ENCODE data around the gene USP36. TPM values are rescaled to one million over a fixed set of nuclear protein-coding genes. Genes with fewer than 3 reads are reported as not detected.

Gene USP36
- total RNA-seq, 2 experiments from 2014 or later = 489 to 494 TPM

DNA sequence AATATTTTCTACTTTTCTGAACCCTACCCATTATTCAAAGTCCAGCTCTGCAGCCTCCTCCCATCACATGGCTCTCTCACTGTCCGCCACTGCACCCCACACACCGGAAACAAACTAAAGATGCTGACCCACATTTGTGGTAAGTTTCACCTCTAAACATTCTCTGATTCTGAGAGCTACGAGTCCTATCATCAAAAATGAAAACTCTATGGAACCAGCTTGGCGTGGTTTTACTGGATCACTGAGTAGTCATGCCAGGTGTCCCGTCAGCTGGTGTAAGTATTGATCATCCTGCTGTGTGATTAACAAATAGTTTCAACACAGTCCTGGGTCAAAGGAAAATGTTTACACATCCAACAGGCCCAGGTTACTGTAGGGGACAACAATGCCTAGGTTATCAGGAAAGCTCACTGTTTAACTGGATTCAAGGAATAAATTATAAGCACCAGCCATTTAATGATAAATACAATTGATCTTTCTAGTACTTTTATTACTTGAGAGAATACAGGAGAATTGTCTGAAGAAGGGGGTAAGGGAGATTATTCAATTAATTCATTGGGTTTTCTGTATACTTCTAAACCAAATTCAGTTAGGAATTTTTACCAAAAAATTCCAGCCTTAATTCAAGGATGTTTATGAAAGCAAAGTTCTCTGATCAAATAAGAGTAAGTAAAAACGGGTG, 92.4 kb downstream of the USP36 start:
- DNase-seq (peak in 3 of 14 experiments; percentile 60 to 72 (median 62)), ATAC-seq (ENCODE audit: poor library complexity) (no peak)
- CTCF ChIA-PET = interaction anchor here (0.9 to 2.7 kb wide), 7 partner anchors 9 to 39 kb away, joined by 3 to 13 read pairs (median 4); no protein-coding TSS in a partner anchor
- H3K4me1 ChIP-seq (ENCODE audit: insufficient read depth, low read length) = peaks cover 94% of the 10 kb centered on the region
- Mint-ChIP-seq H3K9me3 (no peaks in the 10 kb centered on the region), H3K4me3 (peak overlapping the region; percentile 78), H3K36me3 (ENCODE audit: low read depth) (peaks cover 50% of the 10 kb centered on the region), H3K27me3 (no peaks in the 10 kb centered on the region), H3K27ac (peak overlapping the region; percentile 85), H3K4me1 (ENCODE audit: low read depth) (peaks cover 95% of the 10 kb centered on the region)
- H3K9me3 ChIP-seq (ENCODE audit: control insufficient read depth in 1 of 2, insufficient read depth in 1 of 2, low read length in 2 of 2) = no peaks in the 10 kb centered on the region
- TF ChIP-seq, protein P1, sequence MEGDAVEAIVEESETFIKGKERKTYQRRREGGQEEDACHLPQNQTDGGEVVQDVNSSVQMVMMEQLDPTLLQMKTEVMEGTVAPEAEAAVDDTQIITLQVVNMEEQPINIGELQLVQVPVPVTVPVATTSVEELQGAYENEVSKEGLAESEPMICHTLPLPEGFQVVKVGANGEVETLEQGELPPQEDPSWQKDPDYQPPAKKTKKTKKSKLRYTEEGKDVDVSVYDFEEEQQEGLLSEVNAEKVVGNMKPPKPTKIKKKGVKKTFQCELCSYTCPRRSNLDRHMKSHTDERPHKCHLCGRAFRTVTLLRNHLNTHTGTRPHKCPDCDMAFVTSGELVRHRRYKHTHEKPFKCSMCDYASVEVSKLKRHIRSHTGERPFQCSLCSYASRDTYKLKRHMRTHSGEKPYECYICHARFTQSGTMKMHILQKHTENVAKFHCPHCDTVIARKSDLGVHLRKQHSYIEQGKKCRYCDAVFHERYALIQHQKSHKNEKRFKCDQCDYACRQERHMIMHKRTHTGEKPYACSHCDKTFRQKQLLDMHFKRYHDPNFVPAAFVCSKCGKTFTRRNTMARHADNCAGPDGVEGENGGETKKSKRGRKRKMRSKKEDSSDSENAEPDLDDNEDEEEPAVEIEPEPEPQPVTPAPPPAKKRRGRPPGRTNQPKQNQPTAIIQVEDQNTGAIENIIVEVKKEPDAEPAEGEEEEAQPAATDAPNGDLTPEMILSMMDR (IDR thresholded peaks at IDR 0.05) = no peak
- intact Hi-C loops (cut with DNase I, micrococcal nuclease) = loop anchor here in 1 of 2 experiments (1.0 to 5.0 kb wide), 4 partner anchors 11 to 91 kb away; no protein-coding TSS in a partner anchor
- POLR2A ChIA-PET = interaction anchor here (0.6 to 7.5 kb wide), 20 partner anchors 8 to 92 kb away, joined by 3 to 92 read pairs (median 8); no protein-coding TSS in a partner anchor
- H3K27ac ChIP-seq (ENCODE audit: low read depth in 1 of 2, low read length in 2 of 2) = peak overlapping the region; percentile 81 to 84
- peaks cover 11% of the 10 kb centered on the region for H3K36me3 ChIP-seq (ENCODE audit: insufficient read depth, low read length)
- H3K4me3 ChIP-seq (ENCODE audit: low read length) = peak overlapping the region; percentile 46
- no peaks in the 10 kb centered on the region for H3K27me3 ChIP-seq (ENCODE audit: control insufficient read depth in 1 of 2, insufficient read depth in 2 of 2, low read length in 2 of 2)

DNA sequence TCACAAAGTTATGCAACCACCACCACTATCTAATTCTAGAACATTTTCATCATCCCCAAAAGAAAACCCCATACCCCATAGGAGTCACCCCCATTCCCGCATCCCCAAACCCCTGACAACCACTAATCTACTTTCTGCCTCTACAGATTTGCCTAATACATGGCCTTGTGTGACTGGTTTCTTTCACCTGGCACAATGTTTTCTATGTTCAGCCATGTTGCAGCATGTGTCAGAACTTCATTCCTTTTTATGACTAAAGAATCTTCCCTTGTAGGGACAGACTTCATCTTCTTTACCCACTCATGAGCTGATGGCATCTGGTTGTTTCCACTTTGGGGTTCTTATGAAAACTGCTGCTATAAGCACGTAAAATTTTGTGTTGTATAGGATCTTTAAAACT, 93.1 kb downstream of the USP36 start:
- peak in 2 of 14 experiments; percentile 58 for DNase-seq
- H3K27ac ChIP-seq (ENCODE audit: low read depth in 1 of 2, low read length in 2 of 2) = peak overlapping the region; percentile 81 to 84
- no peaks in the 10 kb centered on the region for H3K9me3 ChIP-seq (ENCODE audit: control insufficient read depth in 1 of 2, insufficient read depth in 1 of 2, low read length in 2 of 2)
- H3K27ac Mint-ChIP-seq = peak overlapping the region; percentile 85
- peak; percentile 16 for ATAC-seq (ENCODE audit: poor library complexity)
- no peaks in the 10 kb centered on the region for H3K9me3 Mint-ChIP-seq
- H3K4me3 Mint-ChIP-seq = peak overlapping the region; percentile 78
- peaks cover 96% of the 10 kb centered on the region for H3K4me1 Mint-ChIP-seq (ENCODE audit: low read depth)
- H3K36me3 ChIP-seq (ENCODE audit: insufficient read depth, low read length) = peaks cover 13% of the 10 kb centered on the region
- TF ChIP-seq, protein P1 (IDR thresholded peaks at IDR 0.05) = no peak
- peak overlapping the region; percentile 46 for H3K4me3 ChIP-seq (ENCODE audit: low read length)
- H3K4me1 ChIP-seq (ENCODE audit: insufficient read depth, low read length) = peaks cover 94% of the 10 kb centered on the region
- CTCF ChIA-PET = interaction anchor here (1.0 to 2.7 kb wide), 7 partner anchors 8 to 96 kb away, joined by 3 to 13 read pairs (median 4); no protein-coding TSS in a partner anchor
- H3K27me3 Mint-ChIP-seq = no peaks in the 10 kb centered on the region
- intact Hi-C loops (cut with DNase I, micrococcal nuclease) = loop anchor here (2.0 to 5.0 kb wide), 3 partner anchors 27 to 70 kb away; no protein-coding TSS in a partner anchor
- POLR2A ChIA-PET = interaction anchor here (1.2 to 7.5 kb wide), 15 partner anchors 11 to 93 kb away, joined by 3 to 92 read pairs (median 14); no protein-coding TSS in a partner anchor
- no peaks in the 10 kb centered on the region for H3K27me3 ChIP-seq (ENCODE audit: control insufficient read depth in 1 of 2, insufficient read depth in 2 of 2, low read length in 2 of 2)
- H3K36me3 Mint-ChIP-seq (ENCODE audit: low read depth) = peaks cover 56% of the 10 kb centered on the region

DNA sequence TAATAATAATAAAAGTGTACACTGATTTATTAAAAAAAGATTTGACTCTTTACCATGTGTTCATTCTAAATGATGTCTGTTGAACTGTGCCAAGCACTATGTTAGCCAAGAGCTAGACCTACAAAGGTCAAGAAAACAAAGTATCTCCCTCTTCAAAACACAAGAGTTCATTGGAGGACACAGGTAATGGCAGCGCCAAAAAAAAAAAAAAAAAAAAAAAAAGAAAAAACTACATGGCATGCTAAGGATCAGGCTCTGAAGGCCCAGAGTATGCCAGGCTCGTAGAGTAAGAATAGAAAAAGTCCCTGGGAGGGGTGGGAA, 93.7 kb downstream of the USP36 start:
- no peak for DNase-seq
- ChIA-PET POLR2A (interaction anchor here (0.8 to 7.5 kb wide), 11 partner anchors 10 to 43 kb away, joined by 3 to 92 read pairs (median 8); no protein-coding TSS in a partner anchor), CTCF (interaction anchor here (0.6 to 2.7 kb wide), 3 partner anchors 10 to 402 kb away, joined by 3 to 13 read pairs (median 3); no protein-coding TSS in a partner anchor)
- Mint-ChIP-seq H3K27me3 (no peaks in the 10 kb centered on the region), H3K27ac (peak overlapping the region; percentile 85), H3K36me3 (ENCODE audit: low read depth) (peaks cover 58% of the 10 kb centered on the region), H3K4me3 (peak overlapping the region; percentile 78), H3K4me1 (ENCODE audit: low read depth) (peaks cover 96% of the 10 kb centered on the region), H3K9me3 (no peaks in the 10 kb centered on the region)
- no peaks in the 10 kb centered on the region for H3K27me3 ChIP-seq (ENCODE audit: control insufficient read depth in 1 of 2, insufficient read depth in 2 of 2, low read length in 2 of 2)
- peaks cover 16% of the 10 kb centered on the region for H3K36me3 ChIP-seq (ENCODE audit: insufficient read depth, low read length)
- H3K9me3 ChIP-seq (ENCODE audit: control insufficient read depth in 1 of 2, insufficient read depth in 1 of 2, low read length in 2 of 2) = no peaks in the 10 kb centered on the region
- no peak for ATAC-seq (ENCODE audit: poor library complexity)
- intact Hi-C loops (cut with DNase I, micrococcal nuclease) = loop anchor here (2.0 to 5.0 kb wide), 3 partner anchors 28 to 70 kb away; no protein-coding TSS in a partner anchor
- TF ChIP-seq, protein P1 (IDR thresholded peaks at IDR 0.05) = no peak
- peak overlapping the region; percentile 81 to 84 for H3K27ac ChIP-seq (ENCODE audit: low read depth in 1 of 2, low read length in 2 of 2)
- H3K4me1 ChIP-seq (ENCODE audit: insufficient read depth, low read length) = peaks cover 94% of the 10 kb centered on the region
- no peak overlapping the region for H3K4me3 ChIP-seq (ENCODE audit: low read length)

Measured in CD4-positive, alpha-beta T cell (primary cell).